ENCODE results near the gene SLC52A3.

GRCh38 chr20:711576-711975 lies 56.7 kb downstream of the SLC52A3 start:
- no peak for TF ChIP-seq CTCF (IDR thresholded peaks at IDR 0.05)
- no peak for TF ChIP-seq HES2 (IDR thresholded peaks at IDR 0.05)
- no peak for TF ChIP-seq POLR2A (IDR thresholded peaks at IDR 0.05; ENCODE audit: low read length)
- TF ChIP-seq RFX5 (IDR thresholded peaks at IDR 0.05): no peak
- TF ChIP-seq CHD2 (IDR thresholded peaks at IDR 0.05; ENCODE audit: low read length, partially characterized antibody): no peak
- no peak for TF ChIP-seq FOSB (CRISPR knock-in tag; IDR thresholded peaks at IDR 0.05)
- no peak for TF ChIP-seq ZNF302 (CRISPR knock-in tag; IDR thresholded peaks at IDR 0.05)
- TF ChIP-seq RCOR1 (IDR thresholded peaks at IDR 0.05; ENCODE audit: low read depth, low read length): no peak
- no peak for TF ChIP-seq MAX (IDR thresholded peaks at IDR 0.05)
